Suppressor macrophage treated with lipopolysaccharide for 4 hours (primary cell): Measurements from ENCODE around the gene ITGA11.
A peak's percentile ranks its signal among the peaks of the same experiment; 100 is the strongest.
"Not testable (repeated sequence)": the region's sequence is repeated elsewhere in the genome, so short reads cannot be mapped to it uniquely, and the experiment has no call there.

ENCODE experiments used
- DNase-seq: peaks from one replicate; pipeline ENCODE4 v3.0.0-alpha.2; 2020

The ITGA11 gene

GRCh38 chr15:68422403-68423145 lies 9.4 kb downstream of the ITGA11 start:
- DNase-seq, result not testable (repeated sequence)

GRCh38 chr15:68421798-68422402 lies 10.1 kb downstream of the ITGA11 start:
- no peak for DNase-seq

- peak; percentile 15 for DNase-seq
These were observed 10.8 kb downstream of the ITGA11 start for GRCh38 chr15:68421115-68421551.

GRCh38 chr15:68420186-68420684 lies 11.7 kb downstream of the ITGA11 start:
- no peak for DNase-seq

GRCh38 chr15:68419301-68420175 lies 12.4 kb downstream of the ITGA11 start:
- DNase-seq, result no peak

- no peak for DNase-seq
These were observed 13.3 kb downstream of the ITGA11 start for GRCh38 chr15:68418611-68419161.

GRCh38 chr15:68417897-68418296 lies 14.1 kb downstream of the ITGA11 start:
- DNase-seq, result no peak

- no peak for DNase-seq
These were observed 14.9 kb downstream of the ITGA11 start for GRCh38 chr15:68417051-68417450.

DNA sequence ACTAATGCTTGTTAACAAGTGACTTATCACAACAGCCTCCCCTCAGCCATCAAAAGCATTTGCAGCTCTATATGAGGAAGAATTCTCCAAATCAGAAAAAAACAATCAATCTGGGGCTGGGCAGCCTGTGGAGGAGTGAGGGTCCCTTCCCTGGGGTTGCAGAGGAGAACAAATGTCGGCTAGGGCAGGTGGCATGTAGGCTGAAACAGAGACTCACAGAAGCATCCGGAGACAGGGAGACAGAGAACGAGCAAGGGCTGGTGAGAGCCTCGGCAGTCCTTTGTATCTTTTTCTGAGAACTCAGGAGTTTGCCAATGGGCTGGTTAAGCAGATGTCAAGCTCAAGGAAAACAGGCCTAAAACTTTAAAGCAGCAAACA lies 15.8 kb downstream of the ITGA11 start:
- no peak for DNase-seq

DNA sequence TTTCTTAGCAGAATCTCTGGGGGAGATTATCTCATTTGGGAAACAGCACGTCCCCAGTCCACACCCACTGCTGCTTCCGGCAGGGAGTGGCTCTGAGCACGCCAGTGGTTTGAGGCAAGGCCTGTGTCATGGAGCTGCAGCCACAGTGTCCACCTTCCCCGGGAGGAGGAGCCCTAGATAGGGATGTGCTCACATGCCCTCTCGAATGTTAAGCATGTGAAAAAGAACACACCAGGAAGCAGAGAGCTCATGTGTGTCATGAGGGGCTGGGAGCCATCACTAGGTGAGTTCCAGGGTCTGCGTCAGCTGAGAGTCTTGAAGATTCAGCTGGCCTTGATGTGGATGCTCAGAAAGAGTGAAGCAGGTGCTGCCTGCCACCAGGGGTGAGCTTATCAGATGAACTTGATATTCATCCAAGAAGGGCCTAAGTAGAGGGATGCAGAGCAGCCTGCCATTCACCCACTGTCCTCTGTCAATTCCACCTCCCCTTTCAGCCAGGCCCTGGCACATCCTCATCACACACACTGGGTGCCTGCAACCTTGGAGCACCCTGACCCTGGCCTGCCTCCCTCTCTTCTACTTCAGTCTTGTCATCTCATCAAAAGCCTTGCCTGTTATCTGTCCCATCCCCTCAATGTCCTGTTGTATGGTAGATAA lies 16.3 kb downstream of the ITGA11 start:
- no peak for DNase-seq

- no peak for DNase-seq
These were observed 16.9 kb downstream of the ITGA11 start for GRCh38 chr15:68415061-68415460.

DNA sequence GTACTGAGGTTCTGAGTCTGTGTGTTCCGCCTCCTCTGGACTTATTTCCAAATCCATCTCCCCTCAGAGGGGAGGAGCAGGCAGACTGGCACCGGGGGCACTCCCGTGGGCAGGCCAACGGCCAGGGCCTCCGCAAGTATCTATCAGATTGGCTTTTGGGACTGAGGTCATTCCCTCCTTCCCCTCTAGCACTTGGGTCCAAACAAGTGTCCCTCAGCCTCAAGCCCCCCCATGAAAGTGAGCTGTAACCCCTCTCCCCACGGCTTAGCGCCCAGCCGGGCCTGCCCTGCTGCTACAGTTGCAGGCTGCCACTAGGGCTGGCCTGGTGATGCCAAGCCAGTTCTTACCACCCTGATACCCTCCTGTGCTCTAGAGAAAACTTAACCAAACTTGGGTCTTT lies 17.4 kb downstream of the ITGA11 start:
- no peak for DNase-seq

DNA sequence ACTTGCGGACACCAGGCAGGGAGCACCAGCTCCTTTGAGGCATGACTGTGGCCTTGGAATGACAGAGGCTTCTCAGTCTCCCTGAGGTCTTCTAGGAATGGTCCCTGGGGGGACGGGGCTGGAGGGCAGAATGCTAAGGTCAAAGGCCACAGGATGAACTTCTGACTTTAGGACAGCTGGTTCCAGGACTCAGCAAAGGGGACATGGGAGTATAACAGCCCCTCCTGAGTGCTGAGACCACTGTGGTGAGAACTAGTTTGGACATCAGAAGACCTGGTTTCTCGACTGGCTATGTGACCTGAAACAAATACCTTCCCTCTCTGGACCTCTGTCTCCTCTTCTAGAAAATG lies 17.8 kb downstream of the ITGA11 start:
- DNase-seq, result no peak

- no peak for DNase-seq
These were observed 18.4 kb downstream of the ITGA11 start for GRCh38 chr15:68413363-68414205.

GRCh38 chr15:68412218-68412617 lies 19.7 kb downstream of the ITGA11 start:
- no peak for DNase-seq

DNA sequence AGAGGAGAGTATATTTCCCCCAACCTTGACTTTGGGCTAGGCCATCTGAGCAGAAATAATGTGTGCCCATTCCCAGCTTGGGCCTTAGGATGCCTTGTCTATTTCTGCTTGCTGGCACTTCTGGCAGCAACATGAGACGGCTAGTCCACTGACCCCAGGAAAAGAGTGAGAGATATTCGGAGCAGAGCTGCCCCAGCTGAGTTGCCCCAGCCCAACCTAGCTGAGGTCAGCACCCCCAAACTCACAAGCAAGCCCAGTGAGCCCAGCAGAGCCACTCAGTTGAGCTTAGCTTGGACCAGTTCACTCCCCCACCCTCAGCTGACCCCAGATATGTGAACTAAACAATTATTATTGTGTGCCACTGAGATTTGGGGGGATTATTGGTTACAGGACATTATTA lies 20.2 kb downstream of the ITGA11 start:
- DNase-seq, result no peak

GRCh38 chr15:68411343-68411675 lies 20.7 kb downstream of the ITGA11 start:
- no peak for DNase-seq

DNA sequence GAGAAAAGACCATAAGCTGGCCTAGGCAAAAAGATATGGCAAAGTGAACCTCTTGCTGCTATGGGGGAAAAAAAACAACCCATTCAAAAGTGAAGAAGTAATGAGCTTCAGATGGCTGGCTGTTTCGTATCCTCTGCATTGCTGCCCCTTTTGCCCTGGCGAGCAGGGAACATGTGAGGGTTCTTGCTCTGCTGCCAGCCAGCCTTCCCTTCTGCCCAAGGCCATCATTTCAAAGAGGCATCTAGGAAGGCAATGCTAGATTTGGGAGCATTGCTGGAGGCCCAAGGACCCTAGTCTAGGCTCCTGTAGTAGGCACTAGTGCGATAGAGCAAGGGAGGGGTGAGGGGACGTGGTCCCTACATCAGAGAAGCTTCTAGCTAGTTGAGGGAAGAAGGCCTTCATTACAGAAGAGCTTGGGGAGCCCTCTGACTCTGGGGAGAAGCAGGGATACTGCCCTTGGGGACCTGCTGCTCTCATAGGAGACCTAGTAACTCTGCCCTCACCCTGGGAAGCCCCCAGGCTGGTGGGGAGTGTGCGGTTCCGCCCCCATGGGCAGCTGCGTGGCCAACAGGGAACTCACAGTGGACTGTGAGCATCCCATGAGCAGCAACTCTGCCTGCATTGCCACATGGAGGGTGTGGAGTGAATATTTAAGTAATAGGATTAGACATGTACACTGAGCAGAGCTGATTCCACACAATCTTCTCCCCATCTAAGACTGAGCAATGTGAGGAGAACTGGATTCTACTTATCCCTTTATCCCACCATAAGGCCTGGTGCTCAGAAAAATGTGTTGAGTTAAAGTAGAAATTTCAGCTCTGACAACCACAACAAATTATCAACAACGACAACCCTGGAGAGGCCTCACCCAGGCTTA lies 21.3 kb downstream of the ITGA11 start:
- DNase-seq, result no peak

DNA sequence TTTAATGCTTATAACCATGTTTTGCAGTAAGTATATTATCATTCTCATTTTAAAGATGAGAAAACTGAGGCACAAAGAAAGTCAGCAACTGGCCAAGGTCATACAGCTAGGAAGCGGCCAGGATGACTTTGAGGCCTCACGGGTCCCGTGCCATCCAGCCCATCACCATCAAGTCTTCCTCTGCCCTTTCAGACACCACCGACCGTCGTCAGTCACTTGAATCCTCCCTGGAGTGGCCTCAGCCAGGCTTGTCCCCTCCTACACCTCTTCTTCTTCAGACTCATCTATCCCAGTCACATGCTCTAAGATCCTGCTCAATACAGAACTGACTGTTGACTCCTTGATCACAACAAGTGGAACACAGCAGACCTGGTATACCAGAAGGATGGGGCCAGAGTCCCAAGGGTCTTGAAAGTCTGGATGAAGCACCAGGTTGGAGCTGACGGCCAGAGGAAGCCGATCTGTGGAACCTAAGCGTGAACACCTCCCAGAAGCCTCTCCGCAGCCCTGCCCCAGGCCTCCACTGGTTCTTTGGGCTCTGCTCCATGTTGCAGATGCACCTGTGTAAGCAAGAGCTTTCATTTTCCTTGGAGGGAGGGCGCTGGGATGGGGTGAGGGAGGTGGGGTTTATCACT lies 22.1 kb downstream of the ITGA11 start:
- no peak for DNase-seq

GRCh38 chr15:68408971-68409370 lies 23.0 kb downstream of the ITGA11 start:
- DNase-seq, result no peak
